ENCODE data around the gene PAX8.

Gene PAX8

GRCh38 chr2:113263546-113263945 lies 15.2 kb downstream of the PAX8 start:
- DNase-seq, result no peak

GRCh38 chr2:113260991-113261390 lies 17.7 kb downstream of the PAX8 start:
- DNase-seq, result no peak

GRCh38 chr2:113258471-113259147 lies 20.1 kb downstream of the PAX8 start:
- DNase-seq, result no peak

GRCh38 chr2:113257516-113258264 lies 21.0 kb downstream of the PAX8 start:
- no peak for DNase-seq

GRCh38 chr2:113255140-113256070 lies 23.3 kb downstream of the PAX8 start:
- no peak for DNase-seq

GRCh38 chr2:113253453-113253852 lies 25.3 kb downstream of the PAX8 start:
- no peak for DNase-seq

GRCh38 chr2:113252047-113252590 lies 26.6 kb downstream of the PAX8 start:
- no peak for DNase-seq

GRCh38 chr2:113251118-113251517 lies 27.6 kb downstream of the PAX8 start:
- DNase-seq, result no peak

- peak; percentile 39 for DNase-seq
Observed at GRCh38 chr2:113248997-113249770, 29.5 kb downstream of the PAX8 start.

- DNase-seq, result no peak
Observed at GRCh38 chr2:113246606-113247005, 32.1 kb downstream of the PAX8 start.

- no peak for DNase-seq
Observed at GRCh38 chr2:113245276-113245711, 33.4 kb downstream of the PAX8 start.

GRCh38 chr2:113242327-113242726 lies 36.4 kb downstream of the PAX8 start:
- DNase-seq, result no peak

GRCh38 chr2:113240915-113241911 lies 37.5 kb downstream of the PAX8 start:
- no peak for DNase-seq

GRCh38 chr2:113240150-113240914 lies 38.4 kb downstream of the PAX8 start:
- DNase-seq, result peak; percentile 34

GRCh38 chr2:113238871-113239839 lies 39.6 kb downstream of the PAX8 start:
- no peak for DNase-seq

- no peak for DNase-seq
Observed at GRCh38 chr2:113237604-113238160, 41.0 kb downstream of the PAX8 start.

GRCh38 chr2:113236367-113237159 lies 42.2 kb downstream of the PAX8 start:
- DNase-seq, result no peak

Data from NCI-H1105 (cell line).